HCT116 (cell line): ENCODE data around the gene CNN1. TPM values are rescaled to one million over a fixed set of nuclear protein-coding genes. Genes with fewer than 3 reads are reported as not detected.
"Not testable (repeated sequence)": the region's sequence is repeated elsewhere in the genome, so short reads cannot be mapped to it uniquely, and the experiment has no call there.

Experiments
- ATAC-seq: fragments of 200-7000 bp; cut with Tn5 transposase; 2 replicates; pipeline ENCODE4 v1.9.1; 2020; ENCODE audit warnings: mild to moderate bottlenecking, moderate library complexity
- BruUV-seq: library from RNA; stranded (reverse); fragments of 400-500 nt; replicated peaks from 2 replicates; lab custom pipeline; 2021; lab: Mats Ljungman, UMichigan
- CTCF ChIA-PET: fragments of 300-600 bp; sonication (Branson Sonifier 250); formaldehyde crosslinking; loops from one replicate; lab custom pipeline; 2021; ENCODE audit warnings: antibody characterized with exemption; lab: Charles Lee
- POLR2A ChIA-PET: fragments of 300-600, 350-600 bp; sonication (Branson Sonifier 250); formaldehyde crosslinking; loops from one replicate; lab custom pipeline; 2021; ENCODE audit warnings: antibody characterized with exemption; lab: Charles Lee
- RAD21 ChIA-PET, 2 experiments: fragments of 300-600 bp; sonication (Branson Sonifier 250); formaldehyde crosslinking; loops; one replicate each; lab custom pipeline; 2023; ENCODE audit warnings: low total read pairs in 2 of 2; ENCODE audit not compliant: uncharacterized antibody in 2 of 2, unreplicated experiment in 2 of 2, low non-redundant PET in 1 of 2; lab: Charles Lee
- DNase-seq: peaks from one replicate; pipeline ENCODE4 v3.0.0-alpha.2; 2010; ENCODE audit warnings: low read depth, low spot score
- H2AFZ ChIP-seq: fragments of 200-600 bp; shearing (Covaris generic), sonication (generic); 2 replicates; pipeline ENCODE4 v1.6.1; 2017; ENCODE audit warnings: low read depth, mixed run types, mixed read lengths, antibody characterized with exemption, low read length; ENCODE audit not compliant: poor library complexity, severe bottlenecking
- H3K27ac ChIP-seq: 2 replicates; pipeline ENCODE4 v1.5.1; 2012; ENCODE audit warnings: low read depth, low read length
- H3K27me3 ChIP-seq: fragments of 200-600 bp; sonication (generic); 2 replicates; pipeline ENCODE4 v1.6.1; 2016; ENCODE audit warnings: mixed run types, low read length, mixed read lengths; ENCODE audit not compliant: insufficient read depth
- H3K36me3 ChIP-seq, 2 experiments: fragments of 200-500 bp in 1 of 2; fragments of 200-600 bp in 1 of 2; sonication (Bioruptor generic) in 1 of 2; sonication (generic) in 1 of 2; 2 replicates each; pipeline versions ENCODE4 v1.5.1 to v1.6.1; 2014 to 2016; ENCODE audit warnings: low read length in 2 of 2, inconsistent platforms in 1 of 2, mixed read lengths in 1 of 2, mixed run types in 1 of 2; ENCODE audit not compliant: insufficient read depth in 2 of 2, control insufficient read depth in 1 of 2
- H3K4me1 ChIP-seq, 2 experiments: fragments of 200-600 bp in 1 of 2; sonication (generic) in 1 of 2; 2 replicates each; pipeline versions ENCODE4 v1.5.1 to v1.6.1; 2012 to 2017; ENCODE audit warnings: low read length in 2 of 2, inconsistent platforms in 1 of 2, mild to moderate bottlenecking in 1 of 2, mixed read lengths in 1 of 2, mixed run types in 1 of 2, moderate library complexity in 1 of 2; ENCODE audit not compliant: insufficient read depth in 2 of 2, control insufficient read depth in 1 of 2
- H3K4me2 ChIP-seq: fragments of 200-600 bp; sonication (generic); 2 replicates; pipeline ENCODE4 v1.6.1; 2017; ENCODE audit warnings: mixed run types, low read length, mixed read lengths
- H3K4me3 ChIP-seq, 2 experiments: fragments of 200-600 bp in 1 of 2; sonication (generic) in 1 of 2; replicated peaks in 1 of 2; 2 replicates each; pipeline ENCODE4 v1.5.1; 2011 to 2016; ENCODE audit warnings: low read length in 2 of 2, control low read depth in 1 of 2, low read depth in 1 of 2, mild to moderate bottlenecking in 1 of 2, mixed read lengths in 1 of 2, mixed run types in 1 of 2
- H3K79me2 ChIP-seq: fragments of 200-600 bp; sonication (generic); 2 replicates; pipeline ENCODE4 v1.6.1; 2017; ENCODE audit warnings: mild to moderate bottlenecking, mixed run types, low read length, moderate library complexity, mixed read lengths; ENCODE audit not compliant: insufficient read depth
- H3K9ac ChIP-seq: fragments of 200-600 bp; sonication (generic); 2 replicates; pipeline ENCODE4 v1.6.1; 2016; ENCODE audit warnings: low read length, mixed read lengths
- H3K9me2 ChIP-seq: fragments of 200-600 bp; sonication (generic), shearing (Covaris generic); 2 replicates; pipeline ENCODE4 v1.6.1; 2017; ENCODE audit warnings: mixed run types, mild to moderate bottlenecking, moderate library complexity; ENCODE audit not compliant: insufficient read depth
- H3K9me3 ChIP-seq, 2 experiments: fragments of 200-500 bp in 1 of 2; fragments of 200-600 bp in 1 of 2; sonication (Bioruptor generic) in 1 of 2; sonication (generic) in 1 of 2; 2 replicates each; pipeline ENCODE4 v1.6.1; 2014 to 2017; ENCODE audit warnings: low read length in 2 of 2, mixed read lengths in 2 of 2, inconsistent platforms in 1 of 2, low read depth in 1 of 2, mild to moderate bottlenecking in 1 of 2, mixed run types in 1 of 2, moderate library complexity in 1 of 2; ENCODE audit not compliant: control insufficient read depth in 1 of 2, insufficient read depth in 1 of 2
- H4K20me1 ChIP-seq: fragments of 200-600 bp; sonication (generic), shearing (Covaris generic); 2 replicates; pipeline ENCODE4 v1.6.1; 2017; ENCODE audit warnings: mixed run types, mild to moderate bottlenecking, moderate library complexity; ENCODE audit not compliant: insufficient read depth
- CBX3 ChIP-seq: IDR thresholded peaks from 2 replicates; pipeline ENCODE4 v1.6.1; 2012; ENCODE audit warnings: low read depth
- CEBPB ChIP-seq: IDR thresholded peaks from 2 replicates; pipeline ENCODE4 v1.6.1; 2012; ENCODE audit warnings: low read depth
- EGR1 ChIP-seq: IDR thresholded peaks from 2 replicates; pipeline ENCODE4 v1.6.1; 2012; ENCODE audit warnings: low read depth
- ELF1 ChIP-seq: IDR thresholded peaks from 2 replicates; pipeline ENCODE4 v1.6.1; 2012; ENCODE audit warnings: low read depth, borderline replicate concordance
- EZH2phosphoT487 ChIP-seq: fragments of 200-600 bp; IDR thresholded peaks from 2 replicates; pipeline ENCODE4 v1.6.1; 2018; ENCODE audit warnings: antibody characterized with exemption, borderline replicate concordance
- FOSL1 ChIP-seq: IDR thresholded peaks from 2 replicates; pipeline ENCODE4 v1.6.1; 2012; ENCODE audit warnings: low read depth
- JUND ChIP-seq: IDR thresholded peaks from 2 replicates; pipeline ENCODE4 v1.6.1; 2012
- POLR2A ChIP-seq: IDR thresholded peaks from 2 replicates; pipeline ENCODE4 v1.7.0; 2011; ENCODE audit warnings: borderline replicate concordance; ENCODE audit not compliant: insufficient read depth, insufficient read length; ENCODE audit errors: extremely low read depth
- POLR2AphosphoS5 ChIP-seq: IDR thresholded peaks from 2 replicates; pipeline ENCODE4 v1.6.1; 2011; ENCODE audit warnings: mild to moderate bottlenecking, low read depth, low read length, moderate library complexity
- RAD21 ChIP-seq: IDR thresholded peaks from 2 replicates; pipeline ENCODE4 v1.6.1; 2012; ENCODE audit warnings: low read depth, mild to moderate bottlenecking
- SRF ChIP-seq: IDR thresholded peaks from 2 replicates; pipeline ENCODE4 v1.6.1; 2012; ENCODE audit warnings: low read depth
- TCF7L2 ChIP-seq: IDR thresholded peaks from 2 replicates; pipeline ENCODE4 v1.7.0; 2011; ENCODE audit warnings: borderline replicate concordance, inconsistent platforms; ENCODE audit not compliant: insufficient read depth, insufficient read length; ENCODE audit errors: extremely low read depth
- ZNF274 ChIP-seq: fragments of 200-500 bp; sonication (Bioruptor generic); IDR thresholded peaks from 2 replicates; pipeline ENCODE4 v1.6.1; 2014; ENCODE audit warnings: mild to moderate bottlenecking, low read depth, low read length, inconsistent platforms
- intact Hi-C: fragments of 100-400 bp; cut with micrococcal nuclease; formaldehyde crosslinking; loops from 2 replicates; pipeline ENCODE4 v1.10.0; 2022
- total RNA-seq: library from RNA; stranded (reverse); gene quantifications from one replicate; pipeline ENCODE4 v1.2.1, GENCODE V29; 2021; ENCODE audit not compliant: unreplicated experiment
- TF ChIP-seq, protein P1 (sequence below): IDR thresholded peaks from 2 replicates; pipeline ENCODE4 v1.6.1; 2012; ENCODE audit warnings: low read depth
- TF ChIP-seq, protein P2 (sequence below): IDR thresholded peaks from 2 replicates; pipeline ENCODE4 v1.6.1; 2012
- TF ChIP-seq, protein P3 (sequence below): IDR thresholded peaks from 2 replicates; pipeline ENCODE4 v1.6.1; 2011; ENCODE audit warnings: mild to moderate bottlenecking, low read length, moderate library complexity; ENCODE audit not compliant: insufficient replicate concordance; ENCODE audit errors: extremely low read depth

CNN1 gene
- total RNA-seq, 1 experiment from 2014 or later, result 0.64 TPM

DNA sequence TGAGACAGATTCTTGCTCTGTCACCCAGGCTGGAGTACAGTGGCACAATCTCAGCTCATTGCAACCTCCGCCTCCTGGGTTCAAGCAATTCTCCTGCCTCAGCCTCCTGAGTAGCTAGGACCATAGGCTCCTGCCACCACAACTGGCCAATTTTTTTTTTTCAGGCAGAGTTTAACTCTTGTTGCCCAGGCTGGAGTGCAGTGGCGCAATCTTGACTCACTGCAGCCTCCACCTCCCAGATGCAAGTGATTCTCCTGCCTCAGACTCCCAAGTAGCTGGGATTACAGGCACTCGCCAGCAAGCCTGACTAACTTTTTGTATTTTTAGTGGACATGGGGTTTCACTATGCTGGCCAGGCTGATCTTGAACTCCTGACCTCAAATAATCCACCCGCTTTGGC, 35.1 kb downstream of the CNN1 start:
- POLR2A ChIA-PET, result interaction anchor here (1.6 kb wide), 1 partner anchor 15 kb away, joined by 3 read pairs; the partner anchor contains the start of gene ELOF1

GRCh38 chr19:11574689-11575088, 36.0 kb downstream of the CNN1 start:
- Histone ChIP-seq H2AFZ (no peak overlapping the region), H3K4me1 (no peaks in the 10 kb centered on the region), H3K27ac (no peak overlapping the region), H4K20me1 (no peaks in the 10 kb centered on the region), H3K27me3 (no peaks in the 10 kb centered on the region), H3K4me2 (no peak overlapping the region), H3K9ac (no peak overlapping the region), H3K4me3 (no peak overlapping the region), H3K36me3 (no peaks in the 10 kb centered on the region), H3K79me2 (no peaks in the 10 kb centered on the region), H3K9me2 (no peaks in the 10 kb centered on the region), H3K9me3 (no peaks in the 10 kb centered on the region)
- ChIA-PET RAD21 (no interaction called here), POLR2A (interaction anchor here (0.8 kb wide), 1 partner anchor 16 kb away, joined by 4 read pairs; the partner anchor contains the start of gene ELOF1), CTCF (no interaction called here)
- intact Hi-C loops, result no loop called here
- no peak for DNase-seq
- BruUV-seq, result no TSS peak
- no peak for ATAC-seq
- TF ChIP-seq, protein P1, sequence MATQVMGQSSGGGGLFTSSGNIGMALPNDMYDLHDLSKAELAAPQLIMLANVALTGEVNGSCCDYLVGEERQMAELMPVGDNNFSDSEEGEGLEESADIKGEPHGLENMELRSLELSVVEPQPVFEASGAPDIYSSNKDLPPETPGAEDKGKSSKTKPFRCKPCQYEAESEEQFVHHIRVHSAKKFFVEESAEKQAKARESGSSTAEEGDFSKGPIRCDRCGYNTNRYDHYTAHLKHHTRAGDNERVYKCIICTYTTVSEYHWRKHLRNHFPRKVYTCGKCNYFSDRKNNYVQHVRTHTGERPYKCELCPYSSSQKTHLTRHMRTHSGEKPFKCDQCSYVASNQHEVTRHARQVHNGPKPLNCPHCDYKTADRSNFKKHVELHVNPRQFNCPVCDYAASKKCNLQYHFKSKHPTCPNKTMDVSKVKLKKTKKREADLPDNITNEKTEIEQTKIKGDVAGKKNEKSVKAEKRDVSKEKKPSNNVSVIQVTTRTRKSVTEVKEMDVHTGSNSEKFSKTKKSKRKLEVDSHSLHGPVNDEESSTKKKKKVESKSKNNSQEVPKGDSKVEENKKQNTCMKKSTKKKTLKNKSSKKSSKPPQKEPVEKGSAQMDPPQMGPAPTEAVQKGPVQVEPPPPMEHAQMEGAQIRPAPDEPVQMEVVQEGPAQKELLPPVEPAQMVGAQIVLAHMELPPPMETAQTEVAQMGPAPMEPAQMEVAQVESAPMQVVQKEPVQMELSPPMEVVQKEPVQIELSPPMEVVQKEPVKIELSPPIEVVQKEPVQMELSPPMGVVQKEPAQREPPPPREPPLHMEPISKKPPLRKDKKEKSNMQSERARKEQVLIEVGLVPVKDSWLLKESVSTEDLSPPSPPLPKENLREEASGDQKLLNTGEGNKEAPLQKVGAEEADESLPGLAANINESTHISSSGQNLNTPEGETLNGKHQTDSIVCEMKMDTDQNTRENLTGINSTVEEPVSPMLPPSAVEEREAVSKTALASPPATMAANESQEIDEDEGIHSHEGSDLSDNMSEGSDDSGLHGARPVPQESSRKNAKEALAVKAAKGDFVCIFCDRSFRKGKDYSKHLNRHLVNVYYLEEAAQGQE, result no peak
- TF ChIP-seq, protein P2, sequence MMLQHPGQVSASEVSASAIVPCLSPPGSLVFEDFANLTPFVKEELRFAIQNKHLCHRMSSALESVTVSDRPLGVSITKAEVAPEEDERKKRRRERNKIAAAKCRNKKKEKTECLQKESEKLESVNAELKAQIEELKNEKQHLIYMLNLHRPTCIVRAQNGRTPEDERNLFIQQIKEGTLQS, result no peak
- TF ChIP-seq POLR2A, result no peak
- TF ChIP-seq SRF, result no peak
- no peak for TF ChIP-seq CEBPB
- TF ChIP-seq CBX3, result no peak
- TF ChIP-seq ELF1, result no peak
- TF ChIP-seq POLR2AphosphoS5, result no peak
- TF ChIP-seq ZNF274, result no peak
- no peak for TF ChIP-seq TCF7L2
- no peak for TF ChIP-seq EGR1
- no peak for TF ChIP-seq FOSL1
- TF ChIP-seq, protein P3, sequence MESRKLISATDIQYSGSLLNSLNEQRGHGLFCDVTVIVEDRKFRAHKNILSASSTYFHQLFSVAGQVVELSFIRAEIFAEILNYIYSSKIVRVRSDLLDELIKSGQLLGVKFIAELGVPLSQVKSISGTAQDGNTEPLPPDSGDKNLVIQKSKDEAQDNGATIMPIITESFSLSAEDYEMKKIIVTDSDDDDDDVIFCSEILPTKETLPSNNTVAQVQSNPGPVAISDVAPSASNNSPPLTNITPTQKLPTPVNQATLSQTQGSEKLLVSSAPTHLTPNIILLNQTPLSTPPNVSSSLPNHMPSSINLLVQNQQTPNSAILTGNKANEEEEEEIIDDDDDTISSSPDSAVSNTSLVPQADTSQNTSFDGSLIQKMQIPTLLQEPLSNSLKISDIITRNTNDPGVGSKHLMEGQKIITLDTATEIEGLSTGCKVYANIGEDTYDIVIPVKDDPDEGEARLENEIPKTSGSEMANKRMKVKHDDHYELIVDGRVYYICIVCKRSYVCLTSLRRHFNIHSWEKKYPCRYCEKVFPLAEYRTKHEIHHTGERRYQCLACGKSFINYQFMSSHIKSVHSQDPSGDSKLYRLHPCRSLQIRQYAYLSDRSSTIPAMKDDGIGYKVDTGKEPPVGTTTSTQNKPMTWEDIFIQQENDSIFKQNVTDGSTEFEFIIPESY, result no peak
- TF ChIP-seq EZH2phosphoT487, result no peak
- no peak for TF ChIP-seq JUND
- no peak for TF ChIP-seq RAD21

More for the DNA sequence above, 35.1 kb downstream of the CNN1 start:
- ATAC-seq, BruUV-seq, H3K4me2 ChIP-seq, H3K4me1 ChIP-seq, H3K9me2 ChIP-seq, DNase-seq, H3K79me2 ChIP-seq, H3K27me3 ChIP-seq, H4K20me1 ChIP-seq, H3K4me3 ChIP-seq, CTCF ChIA-PET, H3K36me3 ChIP-seq, H2AFZ ChIP-seq, H3K9me3 ChIP-seq, H3K27ac ChIP-seq, H3K9ac ChIP-seq: not testable (repeated sequence)
- RAD21 ChIA-PET, result interaction anchor here in 1 of 2 experiments (0.6 kb wide), 1 partner anchor 8 kb away, joined by 3 read pairs; no protein-coding TSS in a partner anchor
- intact Hi-C loops, result loop anchor here (1.0 kb wide), 1 partner anchor 18 kb away; no protein-coding TSS in a partner anchor
